Brain pericyte (primary cell): ENCODE results near the gene ROPN1B.
"Not testable (repeated sequence)": the region's sequence is repeated elsewhere in the genome, so short reads cannot be mapped to it uniquely, and the experiment has no call there.

ENCODE experiments used
- DNase-seq: peaks from one replicate; pipeline ENCODE4 v3.0.0-alpha.2; 2012; ENCODE audit warnings: low read depth, low spot score

The ROPN1B gene

GRCh38 chr3:125957674-125958510 is 11.1 kb upstream of the ROPN1B start:
- no peak for DNase-seq

DNA sequence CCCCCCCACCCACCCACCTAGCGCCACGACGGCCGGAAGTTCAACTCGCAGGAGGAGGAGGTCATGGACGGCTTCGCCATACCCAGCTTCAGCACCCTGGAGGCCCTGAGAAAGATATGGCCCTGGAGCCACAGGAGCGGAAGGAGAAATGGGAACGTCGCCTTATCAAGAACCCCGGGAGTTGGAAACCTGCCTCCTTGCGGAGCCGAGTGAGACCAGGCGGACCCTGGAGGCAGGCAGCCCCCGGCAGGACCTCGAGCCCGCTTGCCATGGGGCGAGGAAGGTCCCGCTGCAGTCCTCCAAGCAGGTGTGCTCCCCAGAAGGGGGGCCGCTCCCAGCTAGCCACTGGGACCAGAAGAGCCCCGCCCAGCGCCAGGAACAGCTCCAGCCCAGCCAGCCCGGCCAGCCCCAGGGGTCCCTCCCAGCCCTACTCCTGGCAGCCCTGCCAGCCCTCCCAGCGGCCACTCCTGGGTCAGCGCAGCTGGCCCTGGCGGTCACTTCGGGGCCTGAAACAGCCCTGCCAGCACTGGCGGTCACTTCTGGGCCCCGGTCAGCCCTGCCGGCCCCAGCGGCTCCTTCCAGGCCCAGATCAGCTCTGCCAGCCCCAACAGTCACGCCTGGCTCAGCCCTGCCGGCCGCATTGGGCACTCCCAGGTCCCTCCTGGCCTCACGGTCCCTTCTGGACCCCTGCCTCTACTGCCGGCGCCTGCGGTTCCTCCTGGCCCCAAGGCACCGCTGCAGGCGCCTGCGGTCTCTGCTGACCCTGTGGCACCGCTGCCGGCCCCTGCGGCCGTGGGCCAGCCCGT is 10.3 kb upstream of the ROPN1B start:
- no peak for DNase-seq

- no peak for DNase-seq
These were observed 9.5 kb upstream of the ROPN1B start for GRCh38 chr3:125959317-125960065.

DNA sequence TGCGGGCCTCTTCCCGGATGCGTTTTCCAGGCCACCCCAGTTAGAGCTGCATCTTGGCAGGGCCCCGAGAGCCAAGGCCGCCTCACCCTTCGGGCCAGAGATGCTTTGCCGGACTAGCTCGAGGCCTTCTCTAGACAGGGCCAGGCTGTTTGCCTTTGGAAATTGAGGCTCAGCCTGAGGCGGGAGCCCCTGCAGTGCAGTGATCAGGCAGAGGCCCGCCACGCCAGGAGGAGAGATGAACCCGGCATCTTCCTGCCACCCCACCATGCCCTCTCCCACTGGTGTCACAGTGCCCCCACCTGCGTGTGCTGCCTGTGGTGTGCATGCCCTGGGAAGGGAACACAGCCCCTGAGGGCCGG is 8.9 kb upstream of the ROPN1B start:
- no peak for DNase-seq

DNA sequence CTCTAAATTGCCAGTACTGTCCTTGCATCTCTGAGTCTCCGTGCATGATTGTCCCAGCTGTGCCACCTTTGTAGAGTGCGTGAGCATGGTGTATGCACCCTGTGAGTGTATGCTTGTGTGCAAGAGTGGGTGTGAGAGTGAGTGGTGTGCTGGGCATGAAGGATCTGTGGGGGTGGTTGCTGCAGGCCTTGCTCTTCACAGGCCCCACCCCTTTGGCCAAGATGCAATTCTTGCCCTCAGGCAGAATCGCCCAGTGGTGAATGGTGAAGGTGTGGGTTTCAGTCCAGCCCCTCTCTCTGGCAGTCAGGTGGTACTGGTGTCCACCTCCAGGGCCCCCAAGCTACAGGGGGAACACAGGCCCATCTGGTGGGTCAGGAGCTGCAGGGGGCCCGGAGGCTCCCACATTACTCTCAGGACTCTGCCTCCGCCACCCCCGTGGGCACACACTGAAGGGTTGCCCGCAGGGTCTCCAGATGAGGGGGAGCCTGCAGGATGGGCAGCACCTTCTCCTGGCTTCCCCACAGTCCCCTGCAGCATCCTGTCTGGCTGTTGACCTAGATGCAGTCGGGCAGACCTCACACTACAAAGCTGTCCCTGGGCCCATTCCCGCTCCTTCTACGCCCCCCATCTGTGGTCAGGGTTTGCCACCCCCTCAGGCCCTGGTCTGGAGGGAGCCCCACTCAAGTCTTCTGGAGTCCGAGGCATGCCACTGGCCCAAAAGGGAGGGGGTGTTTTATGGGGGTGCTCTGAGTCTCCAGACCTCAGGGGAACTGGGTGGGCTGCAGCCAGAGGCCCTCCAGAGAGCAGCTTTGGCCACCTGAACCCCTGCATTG is 8.3 kb upstream of the ROPN1B start:
- DNase-seq, result no peak

DNA sequence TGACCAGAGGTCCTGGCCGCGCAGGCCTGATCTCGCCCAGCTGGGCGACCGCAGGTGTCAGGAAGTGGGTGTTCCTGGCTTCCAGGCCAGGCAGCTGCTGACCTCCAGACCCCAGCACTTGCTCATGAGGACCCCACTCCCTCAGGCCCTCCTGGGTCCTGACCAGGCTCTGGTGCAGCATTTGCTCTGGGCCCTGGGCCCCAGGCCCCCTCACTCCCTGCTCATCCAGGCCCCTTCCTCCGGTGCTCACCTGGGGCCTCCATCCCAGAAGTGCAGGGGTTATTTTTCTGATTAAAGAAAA is 7.7 kb upstream of the ROPN1B start:
- DNase-seq, result no peak

DNA sequence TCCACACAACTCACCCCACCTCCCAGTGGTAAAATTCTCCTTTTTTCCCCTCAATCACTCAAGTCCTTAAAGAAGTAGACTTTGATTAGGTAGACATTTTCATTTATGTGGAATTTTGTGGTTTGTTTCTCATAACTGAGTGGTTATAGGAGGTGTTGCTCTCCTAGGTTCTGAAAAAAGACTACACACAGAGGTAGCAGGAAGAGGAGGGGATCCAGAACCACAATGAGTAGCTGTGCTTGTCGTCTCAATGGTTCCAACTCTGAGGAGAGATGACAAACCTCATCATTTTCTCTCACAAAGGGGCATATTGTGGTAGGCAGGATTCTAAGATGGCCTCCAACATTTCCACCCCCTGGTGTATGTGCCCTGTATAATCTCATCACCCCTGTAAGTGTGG is 5.1 kb upstream of the ROPN1B start:
- DNase-seq, result not testable (repeated sequence)

DNA sequence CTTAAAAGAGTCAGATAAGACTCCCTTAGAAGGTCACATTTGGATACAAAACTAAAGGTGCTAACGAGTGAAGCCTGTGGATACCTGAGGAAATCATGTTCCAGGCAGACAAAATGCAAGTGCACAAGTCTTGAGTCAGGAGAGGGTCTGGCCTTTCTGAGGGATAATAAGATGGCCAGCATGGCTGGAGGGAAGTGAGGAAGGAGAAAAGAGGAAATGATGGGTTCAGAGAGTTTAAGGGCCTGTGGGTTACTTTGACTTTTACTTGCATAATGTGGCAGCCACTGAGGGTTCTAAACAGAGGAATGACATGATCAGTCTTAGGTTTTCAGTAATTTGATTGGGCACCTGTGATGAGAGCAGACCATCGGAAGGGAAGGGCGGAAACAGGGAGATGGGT is 3.5 kb upstream of the ROPN1B start:
- DNase-seq, result no peak

- no peak for DNase-seq
These were observed 1.8 kb upstream of the ROPN1B start for GRCh38 chr3:125967156-125967555.

GRCh38 chr3:125968121-125968520 is 857 bp upstream of the ROPN1B start:
- not testable (repeated sequence) for DNase-seq

DNA sequence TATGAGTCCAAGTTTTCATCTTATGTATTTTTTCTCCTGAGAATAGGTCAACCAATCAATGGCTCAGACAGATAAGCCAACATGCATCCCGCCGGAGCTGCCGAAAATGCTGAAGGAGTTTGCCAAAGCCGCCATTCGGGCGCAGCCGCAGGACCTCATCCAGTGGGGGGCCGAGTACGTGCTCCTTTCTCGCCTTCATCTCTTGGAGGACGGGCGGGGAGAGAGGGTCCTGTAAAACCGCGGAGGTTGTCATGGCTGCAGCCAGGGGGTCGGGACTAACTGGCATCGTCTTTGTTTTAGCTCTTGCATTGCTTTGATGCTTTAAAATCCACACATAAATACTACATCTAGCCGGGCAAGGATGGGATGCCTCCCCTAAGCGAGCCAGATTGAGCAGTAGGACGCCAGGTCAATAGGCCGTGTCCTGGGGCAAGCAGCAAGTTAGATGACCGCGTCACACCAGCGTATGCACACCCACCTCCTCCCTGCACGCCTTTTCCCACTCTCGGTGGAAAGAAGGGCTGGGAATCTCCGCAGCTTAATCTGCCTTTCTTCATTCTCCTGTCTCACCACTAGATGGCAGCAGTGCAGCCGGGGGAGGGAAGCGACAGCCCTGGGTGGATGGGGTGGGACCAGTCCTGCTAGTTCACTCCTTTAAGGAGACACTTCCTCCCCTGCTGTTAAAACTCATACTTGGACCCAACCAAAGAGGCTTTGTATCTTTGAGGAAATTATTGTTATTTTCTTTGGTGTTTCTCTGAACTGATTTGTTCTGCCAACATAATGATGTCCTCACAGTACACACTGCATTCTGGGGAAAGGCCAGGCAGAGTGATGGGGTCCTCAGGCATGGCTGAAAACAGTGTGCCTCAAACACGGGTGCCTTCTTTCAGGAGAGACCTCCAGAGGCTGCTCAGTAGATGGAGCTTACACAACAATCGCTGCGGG is 3.3 kb downstream of the ROPN1B start:
- not testable (repeated sequence) for DNase-seq

DNA sequence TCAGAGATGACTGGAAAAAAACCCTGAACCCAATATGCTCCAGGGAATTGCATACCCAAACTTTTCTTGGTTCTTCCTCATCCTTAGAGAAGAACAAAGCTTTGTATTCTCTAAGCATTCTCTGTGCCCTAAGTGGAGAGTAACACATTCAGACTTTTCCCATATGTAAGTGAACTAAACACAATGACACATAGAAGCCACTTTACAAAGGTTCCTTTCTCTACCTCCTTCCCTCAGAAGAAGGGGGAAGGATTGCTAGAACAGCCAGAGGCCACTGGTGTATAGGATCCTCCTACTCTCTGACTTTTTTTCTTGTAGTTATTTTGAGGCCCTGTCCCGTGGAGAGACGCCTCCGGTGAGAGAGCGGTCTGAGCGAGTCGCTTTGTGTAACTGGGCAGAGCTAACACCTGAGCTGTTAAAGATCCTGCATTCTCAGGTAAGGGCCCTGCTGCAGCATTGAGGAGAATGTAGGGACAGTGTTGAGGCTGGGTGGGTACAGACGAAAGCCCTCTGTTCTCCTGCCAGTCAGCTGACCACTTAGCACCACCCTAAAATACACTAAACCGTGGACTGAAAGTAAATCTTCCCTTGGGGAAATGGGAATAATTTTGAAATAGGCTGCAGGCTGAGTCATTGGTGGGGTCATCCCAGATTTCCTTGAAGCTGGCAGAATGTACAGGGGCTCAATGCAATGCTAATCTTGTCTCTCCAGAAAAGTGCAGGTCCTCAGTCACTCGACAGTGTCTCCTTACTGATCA is 6.4 kb downstream of the ROPN1B start:
- not testable (repeated sequence) for DNase-seq

GRCh38 chr3:125976003-125976390 is 7.0 kb downstream of the ROPN1B start:
- not testable (repeated sequence) for DNase-seq

- DNase-seq, result not testable (repeated sequence)
These were observed 8.1 kb downstream of the ROPN1B start for GRCh38 chr3:125977104-125977503.

DNA sequence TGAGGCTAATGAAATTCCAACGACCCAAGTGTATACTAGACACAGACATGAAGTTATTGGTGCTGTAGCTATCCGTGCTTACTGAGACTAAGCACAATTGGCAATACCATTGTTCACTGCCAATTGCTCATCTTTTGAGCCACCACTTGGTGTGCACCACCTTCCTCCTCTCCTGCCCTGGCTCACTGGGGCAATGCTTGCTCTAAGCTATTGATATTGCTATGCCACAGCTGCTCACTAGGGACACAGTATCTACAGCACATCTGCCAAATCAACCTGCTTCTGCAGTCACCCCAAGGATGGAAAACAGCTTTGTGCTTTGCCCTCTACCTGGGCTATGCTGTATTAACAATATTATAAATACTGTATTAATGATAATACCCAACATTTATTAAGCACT is 16.0 kb downstream of the ROPN1B start:
- not testable (repeated sequence) for DNase-seq

DNA sequence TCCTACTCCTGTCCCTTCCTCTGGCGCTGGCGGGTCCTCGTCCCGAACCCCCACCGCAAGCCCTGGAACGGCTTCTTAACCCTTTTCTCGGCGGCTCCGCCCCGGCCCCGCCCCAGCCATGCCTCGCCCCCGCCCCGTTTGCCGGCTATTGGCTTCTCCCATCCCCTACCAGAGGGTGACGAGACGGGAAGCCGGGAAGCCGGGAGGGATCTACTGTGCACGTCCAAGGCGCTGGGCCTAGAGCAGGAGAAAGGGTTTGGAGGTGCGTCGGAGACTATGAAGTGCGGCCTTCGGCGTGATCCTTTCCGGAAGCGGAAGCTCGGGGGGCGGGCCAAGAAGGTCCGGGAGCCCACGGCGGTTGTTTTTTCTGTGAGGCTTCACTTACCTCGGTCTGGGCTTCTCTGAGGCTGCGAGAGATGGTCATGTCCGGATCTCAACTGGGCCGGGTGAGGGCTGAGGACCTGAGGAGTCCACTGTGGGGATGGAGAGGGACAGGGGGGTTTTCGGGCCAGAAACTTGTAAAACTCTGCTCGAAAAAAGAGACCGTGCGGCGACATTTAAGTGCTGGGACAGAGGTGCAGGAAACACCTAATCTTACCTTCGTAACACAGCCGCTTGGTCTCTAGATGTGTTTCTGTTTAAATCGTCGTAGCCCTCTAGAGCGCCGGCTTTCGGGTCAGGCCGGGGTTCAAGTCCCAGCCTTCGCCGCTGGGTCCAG is 21.4 kb downstream of the ROPN1B start:
- peak; percentile 43 for DNase-seq

GRCh38 chr3:125996751-125997150 is 27.8 kb downstream of the ROPN1B start:
- DNase-seq, result not testable (repeated sequence)

- DNase-seq, result no peak
These were observed 33.2 kb downstream of the ROPN1B start for GRCh38 chr3:126002189-126002588.
